HEK293 (cell line): ENCODE data around the gene PDE4A.

Experiments
- CTCF ChIA-PET: fragments of 350-600 bp; formaldehyde crosslinking; extraction: SDS; loops from one replicate; lab custom pipeline; 2021; ENCODE audit warnings: antibody characterized with exemption; lab: Yijun Ruan, JAX
- POLR2A ChIA-PET: fragments of 300-600 bp; formaldehyde crosslinking; extraction: SDS; loops from one replicate; lab custom pipeline; 2020; ENCODE audit warnings: antibody characterized with exemption, inconsistent platforms; lab: Yijun Ruan, JAX
- H3K27ac ChIP-seq: fragments of 200-500 bp; sonication (Bioruptor generic); 2 replicates; pipeline ENCODE4 v1.5.1; 2014; ENCODE audit warnings: low read depth, low read length, control low read depth, inconsistent platforms; ENCODE audit errors: extremely low read depth
- H3K36me3 ChIP-seq, 2 experiments: fragments of 200-500 bp in 1 of 2; sonication (Bioruptor generic) in 1 of 2; 1 replicate in 1 of 2; 2 replicates in 1 of 2; pipeline ENCODE4 v1.5.1; 2014 to 2017; ENCODE audit warnings: inconsistent platforms in 2 of 2, low read length in 2 of 2; ENCODE audit not compliant: control insufficient read depth in 2 of 2, insufficient read depth in 1 of 2
- H3K4me1 ChIP-seq: fragments of 200-500 bp; sonication (Bioruptor generic); 2 replicates; pipeline ENCODE4 v1.5.1; 2014; ENCODE audit warnings: mild to moderate bottlenecking, low read length, inconsistent platforms; ENCODE audit not compliant: control insufficient read depth, insufficient read depth
- H3K4me3 ChIP-seq: 2 replicates; pipeline ENCODE4 v1.5.1; 2011; ENCODE audit warnings: low read depth, mild to moderate bottlenecking, control low read depth, low read length, moderate library complexity
- H3K9me3 ChIP-seq: fragments of 200-500 bp; sonication (Bioruptor generic); 2 replicates; pipeline ENCODE4 v1.5.1; 2014; ENCODE audit warnings: low read depth, low read length, inconsistent platforms; ENCODE audit not compliant: control insufficient read depth, insufficient read depth
- BCL11B ChIP-seq: fragments of 450-650 bp; formaldehyde crosslinking; IDR thresholded peaks from 2 replicates; pipeline ENCODE4 v1.5.1; 2016; ENCODE audit warnings: low read depth, missing biosample characterization, missing genetic modification characterization
- GLIS1 ChIP-seq: fragments of 450-650 bp; formaldehyde crosslinking; IDR thresholded peaks from 2 replicates; pipeline ENCODE4 v1.5.1; 2016; ENCODE audit warnings: missing biosample characterization, missing genetic modification characterization
- HOXC10 ChIP-seq: sonication (generic); formaldehyde crosslinking; IDR thresholded peaks from 2 replicates; pipeline ENCODE4 v1.8.1; 2023; ENCODE audit warnings: mild to moderate bottlenecking, missing genetic modification reagents
- IKZF3 ChIP-seq: fragments of 450-650 bp; IDR thresholded peaks from 2 replicates; pipeline ENCODE4 v1.5.0; 2018; ENCODE audit warnings: missing biosample characterization, mild to moderate bottlenecking, missing genetic modification characterization, moderate library complexity
- KLF1 ChIP-seq: fragments of 450-650 bp; formaldehyde crosslinking; IDR thresholded peaks from 2 replicates; pipeline ENCODE4 v1.5.1; 2016; ENCODE audit warnings: missing biosample characterization, missing genetic modification characterization
- KLF10 ChIP-seq: fragments of 450-650 bp; IDR thresholded peaks from 2 replicates; pipeline ENCODE4 v1.5.1; 2018; ENCODE audit warnings: missing biosample characterization, mild to moderate bottlenecking, missing genetic modification characterization
- KLF16 ChIP-seq: fragments of 450-650 bp; formaldehyde crosslinking; IDR thresholded peaks from 2 replicates; pipeline ENCODE4 v1.5.1; 2017; ENCODE audit warnings: missing biosample characterization, missing genetic modification characterization
- KLF8 ChIP-seq: fragments of 450-650 bp; formaldehyde crosslinking; IDR thresholded peaks from 2 replicates; pipeline ENCODE4 v1.5.1; 2016; ENCODE audit warnings: missing biosample characterization, missing genetic modification characterization
- REST ChIP-seq: fragments of 450-650 bp; formaldehyde crosslinking; IDR thresholded peaks from 2 replicates; pipeline ENCODE4 v1.5.1; 2016; ENCODE audit warnings: missing biosample characterization, missing genetic modification characterization
- SP7 ChIP-seq: fragments of 450-650 bp; formaldehyde crosslinking; IDR thresholded peaks from 2 replicates; pipeline ENCODE4 v1.5.1; 2016; ENCODE audit warnings: missing biosample characterization, missing genetic modification characterization
- YY1 ChIP-seq: fragments of 450-650 bp; formaldehyde crosslinking; IDR thresholded peaks from 2 replicates; pipeline ENCODE4 v1.5.1; 2018; ENCODE audit warnings: missing biosample characterization, missing genetic modification characterization
- ZBTB20 ChIP-seq: fragments of 450-650 bp; formaldehyde crosslinking; IDR thresholded peaks from 2 replicates; pipeline ENCODE4 v1.5.1; 2016; ENCODE audit warnings: missing biosample characterization, missing genetic modification characterization
- ZEB2 ChIP-seq: fragments of 450-650 bp; formaldehyde crosslinking; IDR thresholded peaks from 2 replicates; pipeline ENCODE4 v1.5.1; 2016; ENCODE audit warnings: missing biosample characterization, missing genetic modification characterization
- ZNF148 ChIP-seq: fragments of 450-650 bp; formaldehyde crosslinking; IDR thresholded peaks from 2 replicates; pipeline ENCODE4 v1.5.0; 2017; ENCODE audit warnings: missing biosample characterization, missing genetic modification characterization, borderline replicate concordance
- ZNF169 ChIP-seq: fragments of 450-650 bp; formaldehyde crosslinking; IDR thresholded peaks from 2 replicates; pipeline ENCODE4 v1.5.1; 2016; ENCODE audit warnings: missing biosample characterization, missing genetic modification characterization
- ZNF2 ChIP-seq: fragments of 450-650 bp; formaldehyde crosslinking; IDR thresholded peaks from 2 replicates; pipeline ENCODE4 v1.5.1; 2016; ENCODE audit warnings: missing biosample characterization, missing genetic modification characterization
- ZNF324 ChIP-seq: fragments of 450-650 bp; formaldehyde crosslinking; IDR thresholded peaks from 2 replicates; pipeline ENCODE4 v1.5.1; 2016; ENCODE audit warnings: missing biosample characterization, missing genetic modification characterization
- ZNF335 ChIP-seq: fragments of 450-650 bp; formaldehyde crosslinking; conservative IDR thresholded peaks from 2 replicates; pipeline ENCODE4 v1.5.1; 2016; ENCODE audit warnings: missing biosample characterization, missing genetic modification characterization
- ZNF341 ChIP-seq: fragments of 450-650 bp; formaldehyde crosslinking; IDR thresholded peaks from 2 replicates; pipeline ENCODE4; 2016; ENCODE audit warnings: low read depth, missing biosample characterization, missing genetic modification characterization
- ZNF398 ChIP-seq: fragments of 450-650 bp; formaldehyde crosslinking; IDR thresholded peaks from 2 replicates; pipeline ENCODE4 v1.5.1; 2017; ENCODE audit warnings: missing biosample characterization, missing genetic modification characterization
- ZNF449 ChIP-seq: fragments of 450-650 bp; formaldehyde crosslinking; IDR thresholded peaks from 2 replicates; pipeline ENCODE4 v1.5.1; 2017; ENCODE audit warnings: missing biosample characterization, mild to moderate bottlenecking, missing genetic modification characterization, moderate library complexity
- ZNF561 ChIP-seq: fragments of 450-650 bp; IDR thresholded peaks from 2 replicates; pipeline ENCODE4 v1.5.1; 2018; ENCODE audit warnings: missing biosample characterization, missing genetic modification characterization, borderline replicate concordance
- ZNF670 ChIP-seq: fragments of 450-650 bp; formaldehyde crosslinking; IDR thresholded peaks from 2 replicates; pipeline ENCODE4 v1.5.1; 2016; ENCODE audit warnings: missing biosample characterization, missing genetic modification characterization, low read depth
- ZNF704 ChIP-seq: fragments of 450-650 bp; formaldehyde crosslinking; IDR thresholded peaks from 2 replicates; pipeline ENCODE4 v1.5.1; 2016; ENCODE audit warnings: missing biosample characterization, missing genetic modification characterization
- ZNF76 ChIP-seq: fragments of 450-650 bp; formaldehyde crosslinking; IDR thresholded peaks from 2 replicates; pipeline ENCODE4; 2016; ENCODE audit warnings: low read depth, missing biosample characterization, missing genetic modification characterization, borderline replicate concordance
- ZXDB ChIP-seq: fragments of 450-650 bp; formaldehyde crosslinking; IDR thresholded peaks from 2 replicates; pipeline ENCODE4 v1.5.1; 2016; ENCODE audit warnings: missing biosample characterization, missing genetic modification characterization

Gene PDE4A

GRCh38 chr19:10420444-10421239 is at the start of gene PDE4A:
Gene PDE4A (plus strand): TSS chr19:10420538. CDS start chr19:10420765, 227 bp downstream.
- ChIA-PET CTCF (interaction anchor here (0.5 to 9.1 kb wide), 9 partner anchors 9 to 1687 kb away, joined by 3 to 193 read pairs (median 4); partner anchors contain the start of gene CDC37), POLR2A (interaction anchor here (0.5 to 2.1 kb wide), 4 partner anchors 17 to 288 kb away, joined by 3 to 7 read pairs (median 4); partner anchors contain the start of genes CDC37 and TYK2)
- H3K4me3 ChIP-seq: peak within 1 kb of the TSS; percentile 38
- H3K27ac ChIP-seq: peak within 1 kb of the TSS; percentile 32; the same call in 1 of the 2 replicates
- H3K9me3 ChIP-seq: no peaks in the 10 kb centered on the region
- no peaks in the 10 kb centered on the region for H3K36me3 ChIP-seq
- H3K4me1 ChIP-seq: 0 out of 2 replicates have a peak, but pooled peaks cover 8% of the 10 kb centered on the region
- TF ChIP-seq ZNF398 (tag by site-specific recombination): peak; percentile 47
- peak; percentile 66 for TF ChIP-seq SP7 (tag by site-specific recombination)
- TF ChIP-seq ZNF341 (tag by site-specific recombination): peak; percentile 73
- TF ChIP-seq GLIS1 (tag by site-specific recombination): peak; percentile 95
- peak; percentile 88 for TF ChIP-seq ZBTB20
- peak; percentile 77 for TF ChIP-seq ZNF76 (tag by site-specific recombination)
- TF ChIP-seq ZNF169 (tag by site-specific recombination): no peak
- peak; percentile 53; the same call in 1 of the 2 replicates for TF ChIP-seq ZNF561 (tag by site-specific recombination)
- TF ChIP-seq KLF10 (tag by site-specific recombination): 0 out of 2 replicates have a peak, but pooled peaks have one; percentile 31
- peak; percentile 56; the same call in 1 of the 2 replicates for TF ChIP-seq KLF8 (tag by site-specific recombination)
- TF ChIP-seq KLF16: 0 out of 2 replicates have a peak, but pooled peaks have one; percentile 44
- TF ChIP-seq ZNF335 (tag by site-specific recombination): peak; percentile 64
- TF ChIP-seq ZNF324 (tag by site-specific recombination): no peak
- peak; percentile 60 for TF ChIP-seq KLF1 (tag by site-specific recombination)
- peak; percentile 85 for TF ChIP-seq ZEB2
- TF ChIP-seq ZXDB (tag by site-specific recombination): 0 out of 2 replicates have a peak, but pooled peaks have one; percentile 38
- TF ChIP-seq ZNF449 (tag by site-specific recombination): peak; percentile 67; the same call in 1 of the 2 replicates
- TF ChIP-seq REST (tag by site-specific recombination): no peak
- peak; percentile 54 for TF ChIP-seq YY1 (tag by site-specific recombination)
- TF ChIP-seq ZNF148 (tag by site-specific recombination): no peak
- TF ChIP-seq ZNF2 (tag by site-specific recombination): 0 out of 2 replicates have a peak, but pooled peaks have one; percentile 43
- 0 out of 2 replicates have a peak, but pooled peaks have one; percentile 42 for TF ChIP-seq HOXC10 (CRISPR knock-in tag)
- TF ChIP-seq ZNF704 (tag by site-specific recombination): no peak
- 0 out of 2 replicates have a peak, but pooled peaks have one; percentile 26 for TF ChIP-seq IKZF3 (tag by site-specific recombination)
- TF ChIP-seq BCL11B (tag by site-specific recombination): 0 out of 2 replicates have a peak, but pooled peaks have one; percentile 42
- no peak for TF ChIP-seq ZNF670 (tag by site-specific recombination)
